Right lobe of liver (tissue), 4 donors: ENCODE measurements around the gene RHOD.

Experiments
- POLR2A ChIP-seq: fragments of 450-650 bp; IDR thresholded peaks from one replicate; pipeline ENCODE4 v1.6.1; 2017; ENCODE audit warnings: antibody characterized with exemption, mild to moderate bottlenecking
- TF ChIP-seq, protein P1 (sequence below), 4 donors: fragments of 200-600 bp in 3 of 4; fragments of 450-650 bp in 1 of 4; IDR thresholded peaks; one replicate each; pipeline versions ENCODE4 v1.5.1 to v1.8.0; 2016 to 2022; ENCODE audit warnings: antibody characterized with exemption in 4 of 4, mild to moderate bottlenecking in 2 of 4
- donor health status: DM: no; HTN: no; CAD: no.
- donor health status: DM: no; HTN: no; CAD: no.
- donor health status: DM: no; HTN: yes; CAD: no.

DNA sequence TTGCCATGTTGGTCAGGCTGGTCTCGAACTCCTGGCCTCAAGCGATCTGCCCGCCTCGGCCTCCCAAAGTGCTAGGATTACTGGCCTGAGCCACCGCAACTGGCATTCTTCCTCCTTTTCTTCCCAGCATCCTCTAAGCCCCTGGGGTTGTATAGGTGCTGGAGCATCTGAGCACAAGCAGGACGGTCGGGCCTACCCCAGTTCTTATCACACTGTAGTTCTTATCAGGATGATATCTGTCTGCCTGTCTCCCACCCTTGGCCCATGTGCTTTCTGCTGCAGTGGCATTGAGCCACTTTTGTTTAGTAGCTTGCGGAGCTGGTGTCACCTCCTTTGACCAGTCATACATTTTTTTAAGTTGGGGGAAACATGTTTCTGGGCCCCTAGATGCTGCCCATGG is 1.9 kb downstream of the RHOD start:
- TF ChIP-seq, protein P1, sequence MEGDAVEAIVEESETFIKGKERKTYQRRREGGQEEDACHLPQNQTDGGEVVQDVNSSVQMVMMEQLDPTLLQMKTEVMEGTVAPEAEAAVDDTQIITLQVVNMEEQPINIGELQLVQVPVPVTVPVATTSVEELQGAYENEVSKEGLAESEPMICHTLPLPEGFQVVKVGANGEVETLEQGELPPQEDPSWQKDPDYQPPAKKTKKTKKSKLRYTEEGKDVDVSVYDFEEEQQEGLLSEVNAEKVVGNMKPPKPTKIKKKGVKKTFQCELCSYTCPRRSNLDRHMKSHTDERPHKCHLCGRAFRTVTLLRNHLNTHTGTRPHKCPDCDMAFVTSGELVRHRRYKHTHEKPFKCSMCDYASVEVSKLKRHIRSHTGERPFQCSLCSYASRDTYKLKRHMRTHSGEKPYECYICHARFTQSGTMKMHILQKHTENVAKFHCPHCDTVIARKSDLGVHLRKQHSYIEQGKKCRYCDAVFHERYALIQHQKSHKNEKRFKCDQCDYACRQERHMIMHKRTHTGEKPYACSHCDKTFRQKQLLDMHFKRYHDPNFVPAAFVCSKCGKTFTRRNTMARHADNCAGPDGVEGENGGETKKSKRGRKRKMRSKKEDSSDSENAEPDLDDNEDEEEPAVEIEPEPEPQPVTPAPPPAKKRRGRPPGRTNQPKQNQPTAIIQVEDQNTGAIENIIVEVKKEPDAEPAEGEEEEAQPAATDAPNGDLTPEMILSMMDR (IDR thresholded peaks at IDR 0.05), result no peak
- TF ChIP-seq POLR2A, result no peak
